GM21515 (cell line): ENCODE results near the gene PPM1G.

Experiments
- ATAC-seq: cut with Tn5 transposase; IDR thresholded peaks from one replicate; pipeline ENCODE4 v1.9.1; 2021; ENCODE audit not compliant: unreplicated experiment

The PPM1G gene

GRCh38 chr2:27412419-27413152 is 3.2 kb upstream of the PPM1G start:
- ATAC-seq = no peak

GRCh38 chr2:27408601-27409320 is 630 bp downstream of the PPM1G start:
- peak; percentile 27 for ATAC-seq

GRCh38 chr2:27407798-27408491 is 1.4 kb downstream of the PPM1G start:
- ATAC-seq = no peak

- no peak for ATAC-seq
Observed at GRCh38 chr2:27400348-27401135, 8.8 kb downstream of the PPM1G start.

GRCh38 chr2:27398962-27399361 is 10.4 kb downstream of the PPM1G start:
- ATAC-seq = no peak

- no peak for ATAC-seq
Observed at GRCh38 chr2:27393225-27393624, 16.2 kb downstream of the PPM1G start.

- no peak for ATAC-seq
Observed at GRCh38 chr2:27390822-27391679, 18.3 kb downstream of the PPM1G start.

- no peak for ATAC-seq
Observed at GRCh38 chr2:27381577-27382181, 27.7 kb downstream of the PPM1G start.

GRCh38 chr2:27380626-27381545 is 28.5 kb downstream of the PPM1G start, which contains the start of gene ZNF513:
ZNF513 (minus strand) TSS chr2:27380734; CDS start chr2:27380526, 208 bp downstream.
- ATAC-seq = peak; percentile 74

GRCh38 chr2:27379836-27380625 is 29.4 kb downstream of the PPM1G start:
- peak; percentile 20 for ATAC-seq

GRCh38 chr2:27379383-27379835 is 30.0 kb downstream of the PPM1G start:
- ATAC-seq = no peak

- ATAC-seq = no peak
Observed at GRCh38 chr2:27378809-27379290, 30.5 kb downstream of the PPM1G start.

- ATAC-seq = no peak
Observed at GRCh38 chr2:27378096-27378808, 31.1 kb downstream of the PPM1G start.

GRCh38 chr2:27377618-27378095 is 31.7 kb downstream of the PPM1G start:
- no peak for ATAC-seq

- ATAC-seq = no peak
Observed at GRCh38 chr2:27376866-27377617, 32.3 kb downstream of the PPM1G start.
